Omental fat pad (tissue), 4 donors: Measurements from ENCODE around the gene DUSP2. TPM values are rescaled to one million over a fixed set of nuclear protein-coding genes. Genes with fewer than 3 reads are reported as not detected.

Source experiments
- ATAC-seq: fragments of 150-250 bp; one replicate; pipeline ENCODE4 v1.9.1; 2016; ENCODE audit warnings: mild to moderate bottlenecking, moderate library complexity; ENCODE audit not compliant: low FRiP score
- DNase-seq: peaks from one replicate; pipeline ENCODE4 v3.0.0-alpha.2; 2019; ENCODE audit warnings: low spot score
- CTCF ChIP-seq, 3 donors: fragments of 450-650 bp; IDR thresholded peaks; one replicate each; pipeline ENCODE4 v1.5.1; 2016 to 2017; ENCODE audit warnings: antibody characterized with exemption in 3 of 3, mild to moderate bottlenecking in 3 of 3, moderate library complexity in 2 of 3
- total RNA-seq, 4 donors: library from RNA; depleted of rRNA; stranded (reverse); fragments of >200 nt; gene quantifications; one replicate each; pipeline ENCODE4 v1.1.0, GENCODE V29; 2016

Gene DUSP2
- total RNA-seq, 4 donors from 2014 or later = 8.5 to 199 (median 18.8) TPM

GRCh38 chr2:96108151-96108540 lies 37.1 kb downstream of the DUSP2 start:
- TF ChIP-seq CTCF (IDR thresholded peaks at IDR 0.05) = no peak
- ATAC-seq (no peak), DNase-seq (no peak)

- TF ChIP-seq CTCF (IDR thresholded peaks at IDR 0.05) = no peak
- ATAC-seq (no peak), DNase-seq (no peak)
Observed at GRCh38 chr2:96107708-96108065, 37.6 kb downstream of the DUSP2 start.

GRCh38 chr2:96106991-96107707 lies 38.1 kb downstream of the DUSP2 start:
- no peak for DNase-seq
- no peak for ATAC-seq
- no peak for TF ChIP-seq CTCF (IDR thresholded peaks at IDR 0.05)

- no peak for DNase-seq
- ATAC-seq = no peak
- TF ChIP-seq CTCF (IDR thresholded peaks at IDR 0.05) = no peak
Observed at GRCh38 chr2:96105994-96106715, 39.1 kb downstream of the DUSP2 start.

- no peak for ATAC-seq
- no peak for DNase-seq
- TF ChIP-seq CTCF (IDR thresholded peaks at IDR 0.05) = no peak
Observed at GRCh38 chr2:96105152-96105915, 39.9 kb downstream of the DUSP2 start.

GRCh38 chr2:96104487-96104861 lies 40.8 kb downstream of the DUSP2 start:
- no peak for TF ChIP-seq CTCF (IDR thresholded peaks at IDR 0.05)
- ATAC-seq (no peak), DNase-seq (no peak)
